Fibroblast of peridontal ligament (primary cell): ENCODE results near the gene CAMK4.
"Not testable (repeated sequence)": the region's sequence is repeated elsewhere in the genome, so short reads cannot be mapped to it uniquely, and the experiment has no call there.

ENCODE experiments used
- DNase-seq: peaks from one replicate; pipeline ENCODE4 v3.0.0-alpha.2; 2010; ENCODE audit errors: extremely low read depth

CAMK4 gene

DNA sequence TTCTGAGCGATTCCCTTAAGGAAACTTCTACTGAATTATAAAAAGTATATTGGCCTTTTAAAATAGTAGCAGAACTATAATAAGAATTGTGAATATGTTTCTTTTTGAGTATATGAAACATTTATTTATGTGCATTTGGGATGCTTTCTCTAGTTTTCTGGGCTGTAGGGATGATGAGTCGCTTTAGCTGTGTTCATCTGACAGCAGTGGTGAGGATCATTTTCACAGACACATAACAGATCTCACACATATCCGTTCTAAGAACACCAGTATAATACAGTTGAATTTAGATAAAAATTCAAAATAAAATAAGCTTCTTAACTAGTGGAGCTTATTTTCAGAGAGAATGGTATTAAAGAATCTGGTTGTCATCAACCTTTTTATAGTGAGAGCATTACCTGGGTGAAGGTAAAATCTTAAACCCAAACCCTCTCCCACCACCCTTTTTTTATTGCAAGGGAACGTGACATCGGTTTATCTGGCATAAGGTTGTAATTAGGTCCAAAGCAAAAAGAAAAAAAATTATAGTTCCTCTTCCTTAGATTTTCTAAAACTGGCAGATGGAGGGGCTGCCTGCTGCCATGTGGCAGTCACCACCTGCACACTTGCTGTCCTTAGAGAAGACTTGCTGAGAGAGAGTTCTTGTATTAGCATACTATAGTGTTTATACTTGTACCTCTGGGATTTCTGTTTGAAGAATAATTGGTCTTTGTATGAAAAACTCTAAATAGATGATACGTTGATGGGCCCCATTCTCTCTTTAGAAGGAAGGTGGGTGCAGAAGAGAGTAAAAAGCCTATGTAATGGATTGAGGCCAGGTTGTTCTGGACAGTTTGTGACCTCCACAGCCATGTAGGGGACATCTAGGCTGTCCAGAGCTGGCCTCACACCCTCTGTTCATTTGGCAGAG, 86.8 kb downstream of the CAMK4 start:
- no peak for DNase-seq

DNA sequence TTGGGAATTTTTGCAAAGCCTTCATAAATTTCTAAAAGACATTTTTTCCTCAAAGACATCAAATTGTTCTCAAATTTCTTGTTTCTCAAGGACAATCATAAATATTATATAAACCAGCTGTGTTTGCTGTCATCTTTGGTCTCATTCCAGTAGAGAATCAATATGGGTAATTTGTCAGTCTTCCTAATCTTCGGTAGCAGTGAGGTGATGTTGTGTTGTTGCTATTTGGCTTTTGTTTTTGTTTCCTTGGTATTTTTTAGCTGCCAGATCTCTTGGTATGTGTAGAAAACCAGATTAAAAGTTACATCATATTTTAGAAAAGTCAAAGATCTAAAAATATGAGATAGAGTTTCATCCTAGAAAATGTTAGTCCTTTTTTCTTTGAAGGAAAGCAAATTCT, 87.5 kb downstream of the CAMK4 start:
- no peak for DNase-seq

DNA sequence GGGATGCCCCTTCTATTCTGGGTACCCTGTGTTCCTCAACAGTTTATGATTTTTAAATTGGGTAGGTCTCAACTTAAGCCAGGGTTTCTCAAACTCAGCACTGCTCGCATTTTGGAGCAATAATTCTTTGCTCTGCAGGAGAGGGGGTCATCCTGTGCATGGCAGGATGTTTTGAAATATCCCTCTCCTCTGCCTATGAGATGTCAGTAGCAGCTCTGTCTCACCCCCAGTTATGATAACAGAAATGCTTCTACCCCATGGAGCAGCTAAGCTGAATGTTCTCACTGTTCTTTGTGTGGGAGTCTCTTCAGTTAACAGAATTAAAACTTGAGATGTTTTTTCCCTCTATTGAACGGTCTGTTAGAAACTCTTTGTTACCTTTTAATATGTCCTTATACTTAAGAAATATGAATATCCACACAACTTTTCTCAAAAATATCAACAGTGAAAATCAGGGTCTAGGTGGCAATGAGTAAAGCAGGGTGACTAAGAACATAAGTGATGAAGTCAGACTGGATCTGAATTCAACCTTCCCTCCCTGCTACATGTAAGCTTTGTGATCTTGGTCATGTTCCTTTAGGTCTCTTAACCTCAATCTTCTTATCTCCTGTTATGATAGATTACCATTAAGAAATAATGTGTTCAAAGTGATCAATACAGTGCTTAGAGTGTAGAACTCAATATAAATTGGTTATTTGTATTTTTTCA, 89.0 kb downstream of the CAMK4 start:
- DNase-seq: no peak

DNA sequence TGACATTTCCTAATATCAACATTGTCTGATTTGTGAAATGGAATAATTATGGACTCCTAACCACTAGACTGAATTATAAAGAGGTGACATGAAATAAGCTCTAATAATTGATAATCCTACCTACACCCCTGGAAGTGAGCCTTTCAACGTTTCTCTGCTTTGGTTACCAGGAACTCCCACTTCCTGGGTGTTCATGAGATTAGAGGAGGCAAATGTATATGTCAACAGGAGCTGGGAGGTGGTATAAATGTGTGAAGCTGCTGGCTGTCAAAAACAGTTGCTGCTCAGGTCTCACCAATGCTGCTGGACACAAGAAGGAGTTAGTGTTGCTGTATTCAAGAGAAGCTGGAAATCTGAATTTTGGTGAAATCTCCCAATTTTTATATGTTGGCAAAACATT, 96.8 kb downstream of the CAMK4 start:
- DNase-seq: no peak

DNA sequence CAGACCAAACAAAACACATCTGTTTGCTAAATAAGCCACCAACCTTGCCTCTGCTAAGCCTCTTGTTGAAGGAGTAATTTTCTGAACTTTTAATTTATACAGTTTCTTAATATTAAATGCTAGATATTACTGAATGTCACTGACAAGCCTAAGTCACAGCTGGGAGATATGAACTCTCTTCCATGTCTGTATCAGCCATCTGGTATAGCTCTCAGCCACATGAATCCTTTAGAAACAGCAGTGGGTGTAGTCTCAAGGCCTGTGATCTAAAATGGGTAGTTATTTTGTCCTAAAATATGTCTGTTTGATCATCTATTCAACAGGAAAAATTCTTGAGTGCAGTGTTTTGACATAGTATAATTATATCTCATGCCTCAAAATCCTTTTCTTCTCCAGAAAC, 97.2 kb downstream of the CAMK4 start:
- DNase-seq: no peak

DNA sequence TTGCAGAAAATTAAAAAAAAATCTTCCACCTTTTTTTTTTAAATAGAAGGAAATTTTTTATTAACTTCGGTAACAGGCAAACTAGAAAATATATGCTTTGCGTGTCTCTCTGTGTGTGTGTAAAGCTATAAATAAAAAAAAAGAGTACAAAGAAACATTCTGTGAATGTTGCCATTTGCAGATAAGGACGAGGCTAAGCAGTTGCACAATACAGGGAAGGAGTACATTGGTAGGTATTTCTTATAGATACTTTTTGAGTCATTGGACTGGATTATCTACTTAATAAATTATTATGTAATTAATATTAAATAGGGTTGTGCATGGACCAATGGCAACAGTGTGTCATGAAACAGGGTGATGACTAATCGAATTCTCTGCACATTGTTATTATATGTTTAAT, 102.4 kb downstream of the CAMK4 start:
- DNase-seq: no peak

DNA sequence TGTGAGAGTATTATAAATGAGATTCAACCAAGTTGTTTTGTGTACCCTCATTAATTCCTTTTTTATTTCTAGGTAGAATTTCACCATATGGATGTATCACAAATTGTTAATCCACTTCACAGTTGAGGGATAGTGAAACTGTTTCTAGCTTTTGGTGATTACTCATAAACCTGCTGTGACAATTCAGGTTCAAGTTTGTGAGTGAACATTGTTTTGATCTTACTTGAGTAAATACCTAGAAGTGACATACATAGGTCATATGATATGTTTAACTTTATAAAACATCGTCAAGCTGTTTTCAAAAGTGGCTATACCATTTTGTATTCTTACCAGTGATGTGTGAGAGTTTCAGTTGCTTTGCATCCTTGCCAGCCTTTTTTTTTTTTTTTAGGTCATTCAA, 112.9 kb downstream of the CAMK4 start:
- DNase-seq: no peak

DNA sequence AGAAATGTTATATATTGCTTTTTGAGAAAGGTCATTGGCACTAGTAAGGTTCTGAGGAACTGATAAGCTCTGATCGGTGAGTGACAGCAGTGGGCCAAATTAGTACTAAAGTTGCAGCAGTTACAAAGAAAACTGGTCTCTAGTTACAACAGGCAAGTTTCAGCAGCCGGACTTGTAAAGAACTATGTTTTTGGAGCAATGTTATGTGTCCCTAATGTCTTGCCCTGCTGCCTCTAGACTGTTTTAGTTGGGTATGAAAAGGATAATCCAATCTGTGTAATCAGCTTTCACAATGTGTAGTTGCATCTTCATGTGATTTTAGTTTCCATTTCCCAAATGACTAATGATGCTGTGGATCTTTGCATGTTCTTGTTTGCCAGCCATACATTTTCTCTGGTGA, 113.5 kb downstream of the CAMK4 start:
- DNase-seq: peak; percentile 10

DNA sequence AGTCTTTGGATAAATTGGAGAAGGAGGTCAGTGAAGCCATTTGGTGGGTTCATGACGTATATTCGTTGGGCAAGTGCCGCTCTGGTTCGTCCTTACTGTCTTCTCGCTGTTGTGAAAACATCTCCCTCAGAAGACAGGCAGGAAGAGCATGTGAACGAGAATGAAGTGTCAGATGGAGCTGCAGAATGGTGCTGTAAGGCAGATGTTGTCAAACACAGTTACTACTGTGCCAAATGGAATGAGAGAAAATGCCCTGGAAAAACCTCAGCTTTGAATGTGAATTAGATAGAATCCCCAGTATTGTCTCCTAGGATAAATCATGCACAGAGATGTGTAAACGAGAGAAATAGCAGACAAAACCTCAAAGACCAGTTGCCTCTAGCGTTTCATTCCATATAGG, 121.5 kb downstream of the CAMK4 start:
- peak; percentile 24 for DNase-seq

DNA sequence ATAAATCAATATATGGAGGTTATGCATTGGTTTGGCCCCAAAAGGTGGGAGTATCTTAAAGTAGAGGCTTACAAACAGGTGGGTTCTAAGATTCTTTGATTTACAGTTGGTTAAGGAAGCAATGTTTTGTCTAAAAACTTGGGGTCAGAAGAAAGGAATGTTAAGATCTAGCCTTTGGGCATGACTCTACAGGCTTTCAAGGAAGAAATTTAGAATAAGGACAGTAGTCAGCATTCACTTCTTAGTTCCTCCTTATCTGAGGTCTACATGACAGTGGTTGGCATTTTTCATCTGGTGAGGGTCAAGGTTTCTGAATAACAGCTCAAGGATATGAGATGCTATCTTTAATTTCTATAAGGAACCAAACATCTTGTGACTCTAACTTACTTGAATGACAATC, 122.8 kb downstream of the CAMK4 start:
- no peak for DNase-seq

DNA sequence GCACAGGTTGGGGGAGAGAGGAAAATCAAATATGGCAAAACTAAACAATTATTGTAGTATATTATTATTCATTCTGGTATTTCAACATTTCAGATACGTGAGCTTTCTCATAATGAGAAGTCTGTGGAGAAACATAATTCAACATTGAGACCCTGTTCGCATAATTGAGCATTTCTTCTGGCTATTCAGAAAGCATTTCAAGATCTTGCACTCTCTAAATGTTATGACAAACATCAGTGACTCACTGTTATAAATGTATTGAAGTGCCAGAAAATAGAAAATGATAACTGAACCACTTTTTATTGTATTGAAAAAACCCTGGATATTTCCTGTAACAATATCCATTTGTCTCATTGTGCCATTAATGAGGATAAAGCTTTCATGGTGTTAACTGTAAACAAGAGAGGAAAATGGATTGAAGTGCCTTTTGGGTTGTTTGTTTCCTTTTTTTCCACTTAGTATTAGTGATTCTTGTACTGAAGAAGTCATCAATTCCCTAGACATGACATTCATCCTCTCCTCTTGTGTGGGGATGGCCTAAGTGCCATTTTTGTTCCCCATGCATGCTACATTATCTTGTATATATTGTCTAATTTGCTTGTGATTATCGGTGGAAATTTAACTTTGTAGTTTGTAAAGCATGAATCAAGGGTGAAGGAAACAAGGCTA, 124.6 kb downstream of the CAMK4 start:
- DNase-seq: peak; percentile 12

DNA sequence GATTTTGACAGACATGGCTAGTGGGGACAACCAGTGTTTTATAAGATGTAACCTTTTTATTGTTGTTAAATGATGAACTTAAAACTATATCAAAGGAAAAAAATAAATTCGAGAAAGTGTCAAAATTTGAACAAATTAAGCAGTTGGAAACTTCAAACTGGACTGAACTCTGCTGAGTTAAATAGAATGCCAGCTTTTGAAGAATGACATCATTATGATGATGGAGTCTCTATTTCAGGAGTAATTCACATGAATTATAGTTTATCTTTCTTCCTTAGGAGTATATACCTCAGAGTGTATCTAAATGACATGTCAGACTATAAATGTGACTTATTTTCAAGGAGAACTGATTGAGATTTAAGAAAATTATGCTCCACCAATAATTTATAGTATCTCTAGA, 125.2 kb downstream of the CAMK4 start:
- no peak for DNase-seq

DNA sequence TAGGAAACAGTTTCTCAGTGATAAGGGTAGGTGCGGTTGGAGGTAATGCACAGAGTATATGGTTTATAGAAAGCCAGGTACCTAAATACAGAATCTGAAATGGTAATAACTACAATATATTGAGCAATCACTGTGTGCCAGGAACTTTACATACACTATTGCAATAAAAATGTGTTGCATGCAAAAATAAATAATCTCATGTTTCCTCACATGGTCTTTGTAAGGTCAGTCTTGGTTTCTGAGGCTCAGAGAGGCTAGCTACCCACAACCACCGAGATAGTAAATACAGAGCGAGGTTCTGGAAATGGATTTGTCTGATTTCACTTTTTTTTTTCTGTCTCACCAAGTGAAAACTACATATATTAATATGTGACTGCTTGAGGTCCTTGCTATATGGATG, 128.9 kb downstream of the CAMK4 start:
- peak; percentile 39 for DNase-seq

DNA sequence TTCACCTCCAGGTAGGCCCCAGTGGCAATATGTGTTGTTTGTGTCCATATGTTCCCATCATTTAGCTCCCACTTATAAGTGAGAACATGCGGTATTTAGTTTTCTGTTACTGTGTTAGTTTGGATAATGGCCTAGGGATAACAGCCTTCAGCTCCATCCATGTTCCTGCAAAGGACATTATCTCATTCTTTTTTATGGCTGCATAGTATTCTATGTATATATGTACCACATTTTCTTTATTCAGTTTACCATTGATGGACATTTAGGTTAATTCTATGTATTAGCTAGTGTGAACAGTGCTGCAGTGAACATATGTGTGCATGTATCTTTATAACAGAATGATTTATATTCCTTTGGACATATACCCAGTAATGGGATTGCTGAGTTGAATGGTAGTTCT, 134.5 kb downstream of the CAMK4 start:
- not testable (repeated sequence) for DNase-seq

DNA sequence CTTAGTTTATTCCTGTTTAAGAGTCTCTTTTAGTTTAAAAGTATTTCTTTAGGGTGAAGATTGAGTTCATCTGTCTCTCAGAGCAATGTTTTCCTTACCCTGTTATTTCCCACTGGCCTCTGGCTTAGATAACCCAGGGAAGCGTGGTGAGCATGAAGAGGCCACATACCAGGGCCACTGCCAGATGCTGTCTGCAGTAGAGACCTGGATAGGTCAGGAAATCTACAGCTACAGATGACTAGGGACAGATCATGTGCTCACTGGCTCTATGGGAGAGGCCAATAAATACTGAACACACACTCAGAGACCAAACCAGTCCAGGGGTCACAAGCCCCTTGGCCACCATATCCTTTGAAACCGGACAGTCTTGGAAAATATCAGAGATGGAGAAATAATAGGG, 136.0 kb downstream of the CAMK4 start:
- DNase-seq: no peak

DNA sequence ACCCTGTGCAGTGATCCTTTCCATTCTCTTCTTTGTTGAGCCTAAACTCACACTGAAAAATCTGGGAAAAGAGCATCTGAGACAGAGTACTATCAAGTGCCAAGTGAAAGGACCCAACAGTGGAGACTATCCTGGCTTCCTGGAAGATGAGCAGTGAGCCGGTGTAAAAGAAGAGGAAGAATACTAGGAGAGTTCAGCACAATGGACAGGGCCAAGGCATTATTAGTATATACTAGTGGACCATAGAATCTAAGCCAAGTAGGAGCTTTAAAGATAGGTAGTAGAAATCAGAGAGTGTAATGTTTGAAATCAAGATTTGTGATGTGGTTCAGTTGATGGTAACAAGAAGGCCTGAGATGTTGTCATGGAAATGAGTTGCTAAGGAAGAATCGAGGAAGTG, 140.8 kb downstream of the CAMK4 start:
- DNase-seq: peak; percentile 18

DNA sequence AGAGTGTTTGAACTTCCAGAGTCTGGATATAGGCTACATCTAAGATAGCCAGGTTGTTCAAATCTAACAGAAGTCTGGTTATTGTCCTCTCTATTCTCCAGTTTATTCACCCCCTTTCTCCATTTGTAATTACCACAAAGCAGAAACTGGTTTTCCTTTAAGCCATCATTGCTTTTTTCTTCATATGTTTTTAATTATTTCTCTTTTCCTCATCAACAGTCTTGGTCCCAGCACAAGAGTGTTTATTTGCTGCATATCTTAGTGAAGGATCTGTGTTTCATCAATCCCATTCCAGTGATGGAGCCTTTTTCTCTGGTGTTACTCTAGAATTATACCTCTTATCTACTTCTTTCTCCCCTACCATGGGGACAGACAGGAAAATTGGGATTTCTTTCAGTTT, 142.2 kb downstream of the CAMK4 start:
- peak; percentile 3 for DNase-seq

DNA sequence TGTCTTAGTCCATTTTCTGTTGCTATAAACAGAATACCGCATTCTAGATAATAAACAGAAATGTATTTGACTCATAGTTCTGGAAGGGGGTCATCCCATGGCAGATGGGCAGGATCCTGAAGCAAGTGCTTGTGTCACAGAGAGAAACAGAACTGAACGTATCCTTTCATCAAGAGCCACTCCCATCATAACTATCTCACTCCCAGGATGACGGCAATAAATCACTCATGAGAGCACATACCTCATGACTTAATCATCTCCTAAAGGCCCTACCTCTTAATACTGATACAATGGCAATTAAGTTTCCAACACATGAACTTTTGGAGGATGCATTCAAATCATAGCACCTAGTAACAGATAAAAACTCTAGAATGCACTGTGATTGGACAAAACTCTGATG, 142.9 kb downstream of the CAMK4 start:
- no peak for DNase-seq

DNA sequence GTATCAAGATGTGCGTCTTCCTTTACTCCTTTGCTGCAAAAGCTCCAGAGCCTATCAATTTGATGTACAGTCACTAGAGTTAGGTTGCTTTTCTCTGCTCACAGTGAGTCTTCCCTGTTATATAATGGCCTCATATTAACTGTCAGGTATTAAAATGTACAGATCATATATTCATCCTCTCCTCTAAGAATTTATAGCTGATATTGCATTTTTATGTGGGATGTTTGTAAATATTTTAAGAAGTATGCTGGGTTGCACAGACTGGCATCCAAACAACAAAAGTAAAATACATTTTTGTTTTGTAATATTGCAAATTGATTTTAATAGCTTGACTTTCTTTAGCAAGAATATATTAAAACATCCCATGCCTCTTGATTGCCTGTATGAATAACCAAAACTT, 148.6 kb downstream of the CAMK4 start:
- DNase-seq: no peak

DNA sequence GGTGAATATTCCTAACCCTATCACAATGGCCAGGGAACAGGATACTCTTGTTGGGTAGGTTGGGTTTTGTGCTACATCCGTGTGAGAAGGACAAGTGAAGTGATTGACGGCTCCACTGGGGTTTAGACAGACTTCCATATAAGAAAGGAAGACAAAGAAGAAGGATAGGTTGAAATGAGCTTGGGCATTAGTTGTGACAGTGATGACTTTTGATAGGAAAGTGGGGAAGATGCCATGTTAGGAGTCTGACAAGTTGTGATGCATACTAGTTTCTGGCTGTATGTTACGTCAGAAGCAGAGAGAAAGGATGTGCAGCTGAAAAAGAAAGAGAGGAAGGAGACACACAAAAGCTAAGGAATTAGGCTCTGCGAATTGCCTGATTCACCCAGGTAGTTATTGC, 150.2 kb downstream of the CAMK4 start:
- no peak for DNase-seq

DNA sequence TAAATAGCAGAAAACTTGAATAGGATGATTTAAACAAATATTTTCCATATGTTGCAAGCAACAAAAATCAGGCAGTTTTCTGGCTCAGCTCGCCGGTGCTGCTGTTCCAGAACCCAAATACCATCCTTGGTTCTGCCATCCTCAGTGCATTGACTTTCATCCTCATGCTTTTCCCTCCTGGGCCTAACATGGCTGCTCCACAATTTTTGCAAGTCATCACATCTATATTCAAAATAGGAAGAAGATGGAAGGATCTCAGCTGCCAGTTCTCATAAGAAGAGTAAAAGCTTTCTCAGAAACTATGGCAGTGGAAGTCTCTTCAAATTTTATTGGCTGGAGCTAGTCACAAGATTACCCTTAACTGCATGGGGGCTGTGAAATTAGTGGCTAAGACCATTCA, 151.5 kb downstream of the CAMK4 start:
- no peak for DNase-seq

DNA sequence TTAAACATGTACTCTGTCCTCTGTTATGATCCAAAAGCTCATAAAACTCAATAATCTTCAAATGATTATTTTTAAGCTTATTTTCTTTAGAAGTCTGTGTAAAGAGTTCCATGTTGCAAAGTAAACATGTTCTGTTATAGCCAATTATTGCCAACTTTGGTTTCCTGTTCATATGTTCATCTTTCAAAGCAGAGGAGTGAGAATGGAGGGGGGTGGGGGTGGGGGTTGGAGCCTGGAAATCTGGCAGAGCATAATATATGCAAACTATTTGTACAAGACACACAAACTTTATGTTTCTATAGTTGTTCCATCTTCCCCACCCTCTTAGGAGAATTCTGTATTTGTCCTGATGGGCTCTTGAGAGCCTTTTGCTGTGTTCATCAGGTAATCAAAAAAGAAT, 153.1 kb downstream of the CAMK4 start:
- DNase-seq: no peak

DNA sequence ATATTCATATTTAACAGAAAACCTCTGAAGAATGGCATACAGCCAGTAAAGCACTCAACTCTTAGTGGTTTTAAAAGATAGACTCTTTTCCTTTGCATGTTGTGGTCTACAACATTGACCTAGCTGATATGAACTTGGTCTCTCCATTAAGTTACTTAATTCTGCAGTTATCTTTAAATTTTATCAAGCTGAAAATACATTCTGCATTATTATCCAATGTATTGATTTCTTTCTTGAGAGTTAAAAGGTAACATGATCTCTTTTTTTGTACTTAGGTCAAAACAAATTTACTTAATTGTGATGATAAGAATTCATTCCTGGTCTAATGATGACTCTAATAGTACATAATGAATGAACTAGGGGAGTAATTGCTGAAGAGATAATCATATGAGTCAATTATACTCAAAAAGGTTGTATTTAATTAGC, 155.2 kb downstream of the CAMK4 start:
- no peak for DNase-seq
